GM18907 (cell line): ENCODE data around the gene PKHD1.

ENCODE experiments used
- ATAC-seq: cut with Tn5 transposase; IDR thresholded peaks from one replicate; pipeline ENCODE4 v1.9.1; 2021; ENCODE audit warnings: mild to moderate bottlenecking, moderate library complexity; ENCODE audit not compliant: unreplicated experiment

PKHD1 gene, protein sequence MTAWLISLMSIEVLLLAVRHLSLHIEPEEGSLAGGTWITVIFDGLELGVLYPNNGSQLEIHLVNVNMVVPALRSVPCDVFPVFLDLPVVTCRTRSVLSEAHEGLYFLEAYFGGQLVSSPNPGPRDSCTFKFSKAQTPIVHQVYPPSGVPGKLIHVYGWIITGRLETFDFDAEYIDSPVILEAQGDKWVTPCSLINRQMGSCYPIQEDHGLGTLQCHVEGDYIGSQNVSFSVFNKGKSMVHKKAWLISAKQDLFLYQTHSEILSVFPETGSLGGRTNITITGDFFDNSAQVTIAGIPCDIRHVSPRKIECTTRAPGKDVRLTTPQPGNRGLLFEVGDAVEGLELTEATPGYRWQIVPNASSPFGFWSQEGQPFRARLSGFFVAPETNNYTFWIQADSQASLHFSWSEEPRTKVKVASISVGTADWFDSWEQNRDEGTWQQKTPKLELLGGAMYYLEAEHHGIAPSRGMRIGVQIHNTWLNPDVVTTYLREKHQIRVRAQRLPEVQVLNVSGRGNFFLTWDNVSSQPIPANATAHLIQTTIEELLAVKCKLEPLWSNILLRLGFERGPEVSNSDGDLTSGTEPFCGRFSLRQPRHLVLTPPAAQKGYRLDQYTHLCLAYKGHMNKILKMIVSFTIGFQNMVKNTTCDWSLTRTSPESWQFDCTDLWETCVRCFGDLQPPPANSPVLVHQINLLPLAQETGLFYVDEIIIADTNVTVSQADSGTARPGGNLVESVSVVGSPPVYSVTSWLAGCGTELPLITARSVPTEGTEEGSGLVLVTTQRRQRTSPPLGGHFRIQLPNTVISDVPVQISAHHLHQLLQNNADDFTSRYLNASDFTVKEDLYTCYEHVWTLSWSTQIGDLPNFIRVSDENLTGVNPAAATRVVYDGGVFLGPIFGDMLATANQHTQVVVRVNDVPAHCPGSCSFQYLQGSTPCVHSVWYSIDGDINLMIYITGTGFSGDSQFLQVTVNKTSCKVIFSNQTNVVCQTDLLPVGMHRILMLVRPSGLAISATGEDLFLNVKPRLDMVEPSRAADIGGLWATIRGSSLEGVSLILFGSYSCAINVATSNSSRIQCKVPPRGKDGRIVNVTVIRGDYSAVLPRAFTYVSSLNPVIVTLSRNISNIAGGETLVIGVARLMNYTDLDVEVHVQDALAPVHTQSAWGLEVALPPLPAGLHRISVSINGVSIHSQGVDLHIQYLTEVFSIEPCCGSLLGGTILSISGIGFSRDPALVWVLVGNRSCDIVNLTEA (N-terminal part only)

DNA sequence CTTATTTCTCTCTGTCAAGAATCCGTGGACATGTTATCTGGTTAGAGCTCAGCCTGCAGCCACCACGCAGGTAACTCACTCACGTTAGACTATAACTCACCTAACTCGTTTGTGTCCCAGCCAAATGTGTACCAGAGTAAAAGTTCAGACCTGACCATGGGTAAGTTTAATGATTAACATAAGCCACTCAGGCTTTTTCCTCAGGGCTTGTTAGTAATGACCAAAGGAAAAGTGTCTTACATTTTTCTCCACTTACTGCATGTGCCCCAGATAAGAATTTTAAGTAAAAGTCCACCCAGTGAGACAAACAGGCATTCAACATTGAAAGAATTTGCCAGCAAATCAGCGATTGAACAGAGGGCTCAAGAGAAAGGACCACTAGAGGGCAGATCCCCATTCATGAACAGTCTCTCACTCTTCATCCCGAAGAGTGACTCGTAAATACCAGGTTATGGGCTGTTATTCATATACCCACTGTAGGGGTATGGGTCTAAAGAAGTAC, at the start of gene PKHD1:
TSS of gene PKHD1 (minus strand) at position 116 of the 502 bp plus-strand sequence. CDS start 2,680 bp downstream, outside the sequence.
- ATAC-seq = peak; percentile 52

DNA sequence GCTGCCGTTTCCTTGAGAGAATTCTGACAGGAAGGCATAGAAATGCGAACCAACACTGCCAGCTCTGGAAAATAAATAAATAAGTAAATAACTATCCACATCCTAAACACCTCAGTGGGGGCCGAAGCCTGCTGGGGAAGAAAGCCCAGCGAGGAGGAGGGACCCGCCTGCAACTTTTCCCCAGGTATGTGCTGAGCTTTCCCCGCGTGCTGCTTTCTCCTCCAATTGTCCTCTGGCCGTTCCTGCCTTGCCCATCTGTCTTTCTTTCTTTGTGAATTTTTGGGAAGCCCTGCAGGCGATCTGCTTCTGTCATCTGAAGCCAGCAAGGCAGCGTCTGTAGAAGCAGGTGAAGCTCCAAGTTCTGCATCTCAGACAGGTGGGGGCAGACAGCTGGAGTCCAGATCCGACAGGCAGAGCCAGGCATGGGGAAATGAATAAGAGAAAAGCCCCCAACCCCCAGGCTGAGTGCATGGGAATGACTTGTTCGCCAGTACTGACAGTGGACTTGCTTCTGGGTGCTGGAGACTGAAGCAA, 49.6 kb upstream of the PKHD1 start:
- ATAC-seq = no peak

DNA sequence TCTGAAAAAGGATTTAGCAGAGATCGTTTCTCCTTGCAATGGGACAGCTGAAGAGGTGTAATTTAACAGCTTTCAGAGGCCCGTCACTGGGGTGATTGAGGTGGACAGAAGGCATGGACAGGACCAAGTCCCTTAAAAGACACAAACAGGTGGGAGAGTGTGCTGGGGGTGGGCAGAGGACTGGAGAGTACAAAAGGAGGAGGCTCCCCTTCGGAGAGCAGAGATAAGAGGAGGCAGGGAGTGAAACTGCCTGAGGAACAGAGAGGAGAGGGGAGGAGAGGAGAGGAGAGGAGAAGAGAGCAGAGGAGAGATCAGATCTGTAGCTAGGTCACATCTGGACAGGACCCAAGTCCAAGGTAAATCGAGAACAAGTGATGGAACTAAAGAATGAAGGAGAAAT, 48.6 kb upstream of the PKHD1 start:
- ATAC-seq = no peak

DNA sequence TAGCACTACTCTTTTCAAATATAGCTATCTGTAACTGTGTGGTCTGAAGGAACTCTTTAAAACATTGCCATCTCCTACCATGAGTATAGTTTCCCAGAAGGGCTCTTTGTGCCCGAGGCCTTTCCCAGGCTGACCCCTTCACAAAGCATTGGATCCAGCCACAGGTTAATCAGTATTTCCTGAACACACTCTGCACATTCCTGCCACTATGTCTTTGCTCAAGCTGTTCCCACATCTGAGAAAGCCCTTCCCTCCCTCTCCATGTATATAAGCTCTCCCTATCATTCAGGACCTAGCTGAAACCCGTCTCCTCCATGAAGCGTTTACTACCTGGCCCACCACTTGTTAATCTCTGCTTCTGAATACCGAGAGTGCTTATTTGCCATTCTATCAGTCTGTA, 47.8 kb upstream of the PKHD1 start:
- no peak for ATAC-seq

DNA sequence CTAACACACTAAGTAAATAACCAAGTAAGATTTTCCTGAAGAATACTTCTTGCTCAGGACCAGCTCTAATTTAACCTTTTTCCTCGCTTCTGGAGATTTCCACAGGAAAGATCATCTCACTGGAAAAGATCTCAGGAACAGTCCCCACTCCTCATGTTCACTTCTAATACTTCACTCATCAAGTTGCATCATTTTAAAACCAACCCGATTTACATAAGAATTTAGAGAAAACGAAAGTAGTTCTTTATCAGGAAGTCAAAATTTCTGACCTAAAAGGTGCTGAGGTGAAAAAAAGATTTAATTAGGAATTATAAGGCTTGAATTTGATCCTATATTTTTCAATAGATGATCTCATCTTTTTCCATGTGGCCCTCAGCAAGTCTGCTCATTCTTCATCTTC, 46.6 kb upstream of the PKHD1 start:
- ATAC-seq = no peak

DNA sequence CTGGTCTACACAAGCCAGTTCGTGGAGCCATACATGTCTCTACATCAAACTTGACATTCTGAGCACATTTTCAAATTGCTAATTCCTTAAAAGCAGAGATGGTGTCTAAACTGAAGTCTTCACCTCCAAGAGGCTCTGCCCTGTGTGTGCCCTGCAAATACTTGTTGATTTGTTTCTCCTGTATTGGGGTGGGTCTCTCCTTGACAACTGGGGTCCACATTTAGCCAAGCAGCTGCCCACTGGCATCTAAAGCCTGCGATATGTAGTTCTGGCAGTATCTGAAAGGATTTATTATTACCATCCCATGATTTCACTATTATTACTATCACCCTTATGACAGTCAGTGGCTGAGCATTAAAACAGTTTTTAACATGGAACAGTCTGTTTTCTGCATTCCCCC, 45.9 kb upstream of the PKHD1 start:
- ATAC-seq = no peak

DNA sequence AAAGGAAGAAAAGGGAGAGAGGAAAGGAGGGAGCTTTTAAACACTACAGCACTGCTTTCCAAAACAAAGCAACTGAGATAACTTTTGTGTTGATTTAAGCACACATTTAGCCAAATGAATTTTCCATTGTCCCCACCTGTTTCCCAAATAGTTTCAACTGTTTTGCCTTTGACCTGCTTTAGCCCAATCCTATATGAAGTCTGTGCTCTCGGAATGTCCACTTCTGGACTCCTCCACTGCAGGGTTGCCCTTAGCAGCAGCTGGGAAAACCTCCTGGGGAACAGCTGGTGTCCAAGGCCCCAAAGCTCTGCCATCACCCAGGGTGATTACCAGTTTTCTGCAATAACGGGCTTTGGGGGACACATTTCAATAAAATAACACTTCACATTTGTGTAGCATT, 44.9 kb upstream of the PKHD1 start:
- ATAC-seq = no peak

DNA sequence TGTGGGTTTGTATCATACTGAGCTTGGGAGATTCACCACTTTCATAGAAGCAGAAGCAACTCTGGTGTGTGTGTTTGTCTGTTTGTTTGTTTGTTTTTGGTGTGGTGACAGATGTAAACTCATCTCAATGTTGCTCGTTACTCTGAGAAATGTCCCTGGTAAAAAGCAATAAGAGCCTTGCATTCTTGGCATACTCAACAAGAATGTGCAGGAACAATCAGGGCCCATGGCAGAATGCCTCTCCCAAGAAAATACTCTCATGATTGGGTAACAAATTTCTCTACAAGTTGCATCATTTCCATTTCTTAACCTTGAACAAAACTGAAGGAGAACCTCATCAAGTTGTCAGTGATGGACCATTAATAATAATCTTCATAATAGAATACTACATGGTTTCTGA, 43.0 kb upstream of the PKHD1 start:
- ATAC-seq = no peak

DNA sequence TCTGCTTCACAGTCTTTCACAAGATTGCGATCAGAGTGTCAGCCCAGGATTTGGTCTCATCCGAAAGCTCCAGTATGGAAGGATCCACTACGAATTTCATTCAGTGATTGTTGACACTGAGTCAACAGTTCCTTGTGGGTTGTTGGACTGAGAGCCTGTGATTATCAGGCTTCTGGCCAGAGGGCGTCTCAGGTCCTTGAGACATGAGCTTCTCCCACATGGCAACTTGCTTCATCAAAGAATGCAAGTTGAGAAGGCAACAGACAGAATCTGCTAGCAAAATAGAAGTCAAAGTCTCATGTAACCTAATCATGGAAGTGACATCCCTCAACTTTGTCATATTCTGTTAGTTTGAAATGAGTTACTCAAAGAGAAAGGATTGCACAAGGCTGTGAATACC, 40.5 kb upstream of the PKHD1 start:
- ATAC-seq = no peak

DNA sequence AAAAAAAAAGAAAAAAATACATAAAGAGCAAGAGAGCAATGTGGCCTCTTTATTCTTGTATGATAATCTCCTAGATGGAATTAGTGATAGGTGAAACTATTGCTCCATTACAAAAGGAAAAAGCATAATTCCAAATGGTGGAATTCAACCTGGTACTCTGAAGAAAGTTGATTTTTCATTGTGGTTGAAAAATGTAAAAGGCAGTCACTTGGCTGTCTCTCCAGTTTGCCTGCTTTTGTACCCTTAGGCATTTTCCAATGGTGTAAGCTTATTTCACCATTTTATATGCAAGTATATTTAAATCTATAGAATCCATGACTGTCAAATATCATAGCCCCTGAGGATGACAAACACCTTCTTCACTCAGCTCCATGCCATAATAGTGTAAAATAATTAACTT, 38.8 kb upstream of the PKHD1 start:
- no peak for ATAC-seq

DNA sequence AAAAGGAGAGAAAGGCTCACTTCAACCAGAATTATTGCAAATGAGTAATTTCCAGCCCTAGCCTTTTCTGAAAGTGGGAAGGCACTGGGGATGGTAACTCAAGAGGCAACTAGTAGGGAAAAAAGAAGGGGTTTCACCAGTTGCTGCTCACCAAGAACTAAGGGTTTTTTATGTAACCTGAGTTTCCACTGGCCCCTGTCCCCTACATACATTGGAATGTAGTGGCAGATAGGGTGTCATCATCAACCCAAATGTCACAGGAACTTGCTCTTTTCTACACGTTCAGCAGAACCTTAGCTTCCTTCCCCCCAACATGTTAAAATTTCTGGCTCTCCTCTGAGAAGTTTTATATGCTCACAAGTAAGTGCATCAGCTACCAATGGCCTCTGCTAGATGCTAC, 38.2 kb upstream of the PKHD1 start:
- no peak for ATAC-seq

DNA sequence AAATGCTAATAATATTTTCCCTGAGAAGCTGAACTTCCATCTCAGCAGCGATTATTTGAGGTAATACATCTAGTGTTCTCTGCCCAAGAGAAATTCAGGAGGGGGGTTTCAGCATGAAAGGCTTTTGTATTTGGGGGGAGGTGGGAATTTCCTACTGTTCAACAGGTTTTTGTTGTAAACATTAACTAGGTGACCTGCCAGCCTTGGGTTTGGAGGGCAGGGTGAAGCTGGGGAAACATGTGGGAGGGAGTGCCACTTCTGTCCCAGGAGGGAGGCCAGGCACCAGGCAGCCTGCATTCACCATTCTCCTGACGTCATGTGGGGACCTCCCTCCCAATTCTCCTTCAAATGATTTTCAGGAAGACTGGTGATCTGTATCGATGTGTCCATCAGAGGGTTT, 37.7 kb upstream of the PKHD1 start:
- no peak for ATAC-seq

DNA sequence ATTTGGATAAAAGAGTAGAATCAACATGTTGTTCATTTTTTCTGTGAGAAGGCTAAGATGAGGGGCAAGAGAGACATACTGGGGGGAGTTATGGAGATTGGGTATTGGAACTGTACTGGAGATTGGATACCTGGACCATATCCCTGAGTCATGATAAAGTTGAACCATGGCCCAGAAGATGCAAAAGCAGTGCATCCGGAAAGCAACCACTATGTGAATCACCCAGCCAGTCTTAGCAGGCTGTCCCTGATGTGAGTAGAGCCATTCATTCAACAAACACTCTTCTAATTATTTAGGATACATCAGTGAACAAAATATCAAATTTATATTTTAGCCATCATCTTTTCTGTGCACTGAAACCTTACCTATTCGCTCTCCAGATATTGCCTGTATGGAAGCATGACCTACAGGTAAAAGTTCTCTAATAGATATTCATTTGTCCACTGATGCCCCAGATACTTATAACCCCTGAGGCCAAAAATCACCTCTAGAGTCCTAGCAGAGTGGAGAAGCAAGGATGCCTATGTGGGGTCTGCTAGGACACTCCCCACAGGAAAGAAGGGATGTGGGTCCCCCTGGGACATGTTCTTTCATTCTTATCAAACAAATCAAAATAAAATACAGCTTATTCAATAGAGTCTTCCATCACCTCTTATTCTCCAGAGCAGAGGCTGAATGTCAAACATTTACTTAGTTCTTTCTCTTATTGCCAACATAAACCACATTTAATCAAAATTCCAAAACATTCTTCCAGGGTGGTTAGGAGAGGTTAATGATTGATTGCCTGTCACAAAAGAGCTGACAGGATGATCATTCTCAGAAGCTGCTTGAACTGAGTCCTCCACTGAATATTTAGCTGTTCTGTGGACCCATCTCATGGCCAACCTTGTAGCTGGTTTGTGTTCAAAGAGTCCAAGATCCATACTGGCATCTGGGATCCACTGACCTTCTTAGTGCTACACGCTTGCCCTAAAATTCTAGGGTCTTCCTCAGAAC, 37.0 kb upstream of the PKHD1 start:
- no peak for ATAC-seq

DNA sequence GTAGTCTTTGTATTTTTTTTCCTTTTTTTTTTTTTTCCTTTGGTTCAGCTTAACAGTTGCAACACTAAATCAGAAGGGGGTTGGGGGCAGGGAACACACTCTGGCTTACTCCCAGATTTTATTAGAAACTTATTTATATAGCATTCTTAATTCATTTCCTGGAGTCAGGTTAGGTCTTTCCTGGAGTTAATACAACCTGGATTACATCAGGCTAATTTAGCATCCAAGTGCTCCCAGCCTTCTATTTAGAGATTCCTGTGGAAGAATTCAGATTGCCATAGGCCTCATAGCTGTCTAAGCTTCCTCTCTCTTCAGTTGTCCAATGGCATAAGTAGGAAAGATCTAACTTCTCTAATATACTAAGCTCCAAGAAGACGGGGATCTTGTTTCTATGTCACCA, 35.8 kb upstream of the PKHD1 start:
- no peak for ATAC-seq

DNA sequence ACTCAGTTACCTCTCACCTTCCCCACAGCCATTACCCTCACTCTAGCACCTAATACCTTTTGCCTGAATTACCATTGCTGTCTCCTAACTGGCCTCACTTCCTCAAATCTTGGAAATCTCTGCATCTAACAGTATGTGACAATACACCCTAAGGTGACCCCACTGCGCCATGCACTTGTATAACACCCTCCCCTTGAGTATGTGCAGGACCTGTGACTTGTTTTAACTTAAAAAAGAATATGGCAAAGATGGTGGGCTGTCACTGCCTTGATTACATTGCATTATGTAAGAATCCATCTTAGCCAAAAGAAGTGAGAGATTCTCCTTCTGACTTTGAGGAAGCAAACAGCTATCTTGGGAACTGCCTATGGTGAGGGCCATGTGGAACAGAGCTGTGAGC, 29.9 kb upstream of the PKHD1 start:
- ATAC-seq = no peak

DNA sequence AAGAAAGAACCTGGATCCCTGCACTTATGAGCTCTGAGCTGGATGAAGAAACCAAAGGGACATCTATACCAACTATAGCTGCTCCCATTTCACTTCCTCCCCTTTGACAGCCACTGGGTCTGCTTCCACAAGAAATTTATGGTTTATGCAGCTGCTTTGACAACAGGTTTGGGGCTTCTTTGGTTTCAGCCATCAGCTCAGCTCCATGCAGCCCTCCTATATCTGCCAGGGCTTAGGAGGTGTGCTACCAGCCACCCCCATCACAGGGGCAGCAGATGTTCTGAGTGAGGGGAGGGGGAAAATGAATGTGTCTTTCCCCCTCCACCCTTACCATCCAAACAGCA, 29.2 kb upstream of the PKHD1 start:
- ATAC-seq = no peak

DNA sequence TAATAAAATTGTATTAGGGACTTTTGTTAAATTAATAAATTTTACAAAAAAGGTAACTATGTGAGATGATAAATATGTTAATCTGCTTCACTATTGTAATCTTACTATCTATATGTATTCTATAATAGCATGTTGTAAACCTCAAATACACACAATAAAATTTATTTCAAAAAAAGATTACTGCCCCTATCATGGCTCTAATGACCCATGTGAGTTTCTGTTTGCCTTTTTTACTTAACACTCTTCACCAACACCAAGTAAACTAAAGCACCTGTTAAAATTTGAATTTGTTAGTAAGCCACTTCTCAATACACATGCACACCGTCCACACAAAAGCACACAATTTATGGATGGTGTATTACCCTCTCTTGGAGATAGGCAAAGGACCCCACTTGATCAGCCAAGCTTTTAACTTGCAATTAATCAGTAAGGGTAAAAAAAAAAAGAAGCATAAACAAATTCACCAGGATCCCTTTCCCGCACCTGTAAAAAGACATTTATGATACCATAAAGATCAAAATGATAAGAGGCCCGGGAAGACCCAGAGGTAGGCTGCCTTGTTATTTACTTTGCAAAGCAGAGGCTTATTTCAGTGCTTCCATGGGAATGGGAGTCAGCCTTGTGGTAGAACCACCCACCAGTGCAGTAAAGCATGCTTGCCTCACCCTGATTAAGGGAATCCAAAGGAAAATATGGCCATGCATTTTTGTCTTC, 28.6 kb upstream of the PKHD1 start:
- ATAC-seq = no peak

DNA sequence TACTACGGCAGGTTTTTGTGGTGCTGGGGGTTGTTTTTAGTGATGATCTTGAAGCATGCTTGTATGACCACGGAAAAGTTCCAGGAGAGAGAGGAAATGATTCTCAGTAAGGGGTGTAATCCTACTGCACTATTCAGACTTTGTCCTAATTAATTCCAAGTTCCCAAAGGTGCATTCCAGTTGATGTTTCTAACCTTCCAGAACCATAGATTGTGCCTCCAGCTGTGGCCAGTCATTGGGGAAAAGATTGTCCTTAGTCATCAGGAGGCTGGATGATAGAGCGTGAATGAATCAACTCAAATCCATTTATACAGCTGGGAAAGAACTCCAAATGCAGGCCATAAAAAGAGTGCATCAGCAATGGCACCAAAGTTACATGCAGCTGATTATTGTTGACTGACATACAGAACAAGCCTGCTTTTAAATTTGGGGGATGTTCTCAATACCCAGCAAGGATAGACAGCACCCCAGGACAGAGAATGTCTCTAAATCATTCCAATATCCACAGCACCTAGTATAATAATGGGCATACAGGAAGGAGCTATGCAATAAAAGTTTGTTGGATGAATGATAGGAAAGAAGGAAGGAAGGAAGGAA, 27.8 kb upstream of the PKHD1 start:
- ATAC-seq = no peak

DNA sequence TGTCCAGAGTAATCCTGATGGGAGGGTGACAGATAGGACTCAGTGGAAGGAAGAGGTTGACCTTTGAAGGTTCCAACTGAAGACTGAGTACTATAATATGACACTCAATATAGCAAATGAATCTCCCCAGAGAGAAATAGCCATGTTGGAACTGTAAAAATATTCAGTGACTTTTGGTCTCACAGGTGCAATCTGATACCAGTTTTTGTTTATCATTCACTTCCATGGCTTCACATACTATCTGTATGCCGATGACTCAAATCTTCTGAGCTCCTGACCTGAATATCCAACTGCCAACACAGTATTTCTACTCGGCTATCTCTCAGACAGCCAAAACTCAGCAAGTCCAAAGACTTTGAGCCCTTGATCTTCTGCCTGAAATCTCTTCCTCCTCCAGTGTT, 21.8 kb upstream of the PKHD1 start:
- no peak for ATAC-seq
